NK-92 treated with Interleukin-12 subunit alpha and Interleukin-12 subunit beta, amount 100 ng/mL, for 24 hours (cell line): ENCODE results near the gene RAB3IP.
"Not testable (repeated sequence)": the region's sequence is repeated elsewhere in the genome, so short reads cannot be mapped to it uniquely, and the experiment has no call there.

Experiments
- DNase-seq: peaks from one replicate; lab custom pipeline; 2025; lab: John Stamatoyannopoulos, UW

Gene RAB3IP

DNA sequence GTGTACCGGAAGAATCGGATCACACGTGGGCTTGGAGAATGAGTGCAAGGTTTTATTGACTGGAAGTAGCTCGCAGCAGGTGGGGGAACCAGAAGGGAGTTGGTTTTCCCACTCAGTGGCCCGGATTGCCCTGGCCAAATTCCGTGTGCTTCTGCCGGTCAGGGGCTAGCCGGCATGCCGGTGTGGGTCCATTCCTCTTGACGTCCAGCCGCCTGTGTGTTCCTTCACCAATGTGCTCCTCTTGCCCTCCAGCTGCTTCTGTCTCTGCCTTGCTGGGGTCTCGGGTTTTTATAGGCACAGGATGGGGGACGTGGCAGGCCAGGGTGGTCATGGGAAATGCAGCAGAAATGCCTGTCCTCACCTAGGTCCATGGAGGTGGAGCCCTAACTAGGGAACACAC is 97.4 kb downstream of the RAB3IP start:
- no peak for DNase-seq

DNA sequence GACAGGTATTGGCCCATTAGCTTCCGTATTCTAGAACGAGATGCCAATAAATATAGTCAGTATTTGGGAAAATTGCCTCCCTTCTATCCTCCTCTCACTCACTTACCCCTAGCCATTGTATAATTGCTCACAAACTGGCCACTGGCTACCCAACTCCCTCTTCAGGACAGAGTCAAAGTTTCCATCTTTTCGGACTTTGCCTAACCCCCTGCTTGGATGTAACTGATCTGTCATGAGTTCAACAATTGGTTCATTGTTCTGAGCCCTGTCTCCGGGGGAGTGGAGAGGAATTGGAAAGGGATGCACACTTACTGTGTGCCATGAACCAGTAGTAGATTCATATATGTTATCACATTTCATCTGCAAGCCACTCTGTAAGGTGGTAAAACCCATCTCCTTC is 98.5 kb downstream of the RAB3IP start:
- DNase-seq: no peak

- no peak for DNase-seq
These were observed 99.2 kb downstream of the RAB3IP start for GRCh38 chr12:69837657-69838415.

DNA sequence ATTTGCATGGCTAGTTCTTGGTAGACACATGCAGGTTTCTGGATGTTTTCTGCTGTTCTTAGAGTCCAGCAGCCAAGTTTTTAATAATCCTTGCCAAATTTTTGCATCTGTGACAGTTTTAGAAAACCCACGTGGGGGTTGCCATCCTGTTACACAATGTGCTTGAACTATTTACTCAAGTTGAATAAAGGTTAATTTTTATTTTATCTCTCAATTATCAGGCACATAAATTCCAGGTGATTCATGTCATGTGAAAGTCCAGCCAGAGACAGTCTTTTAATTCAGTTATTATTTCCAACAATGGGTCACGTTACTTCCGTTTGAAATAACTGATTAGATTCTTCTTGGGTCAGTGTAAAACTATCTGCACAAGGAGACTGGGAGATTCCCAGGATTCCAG is 102.1 kb downstream of the RAB3IP start:
- no peak for DNase-seq

DNA sequence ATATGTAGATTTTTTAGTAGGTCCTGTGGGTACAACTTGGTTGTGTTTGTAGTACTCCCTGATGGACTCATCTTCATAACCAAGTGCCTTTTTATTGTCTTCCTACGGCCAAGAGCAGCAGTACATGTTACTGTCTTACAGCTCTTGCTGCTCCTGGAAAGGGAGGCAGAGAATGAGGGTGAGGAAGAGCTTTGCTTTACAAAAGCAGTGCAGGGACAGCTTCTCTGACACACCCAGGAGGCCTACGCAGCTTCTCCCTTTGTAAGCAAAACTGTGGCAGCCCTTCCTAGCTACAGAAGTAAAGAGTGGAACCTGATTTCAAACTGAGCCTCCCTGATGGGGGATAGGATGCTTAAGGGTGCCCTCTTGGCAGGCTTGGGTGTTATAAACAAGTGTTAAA is 104.9 kb downstream of the RAB3IP start:
- no peak for DNase-seq

DNA sequence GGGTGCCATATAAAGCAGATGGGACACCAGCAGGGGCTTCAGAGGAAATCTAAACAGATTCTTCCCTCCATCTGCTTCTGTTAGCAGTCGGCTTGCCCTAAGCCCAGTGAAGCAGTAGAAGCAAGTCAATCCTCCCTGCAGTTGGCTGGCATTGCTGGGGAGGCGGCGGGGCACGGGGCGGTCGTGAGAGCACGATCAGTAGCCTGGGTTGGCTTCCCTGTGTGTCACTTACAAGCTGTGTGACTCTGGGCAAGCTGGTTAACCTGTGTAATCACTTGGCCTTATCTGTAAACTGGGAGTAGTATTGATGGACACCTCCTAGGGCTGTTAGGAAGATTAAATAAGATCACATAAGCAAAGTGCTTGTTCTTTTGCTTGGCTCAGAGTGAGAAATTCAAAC is 105.8 kb downstream of the RAB3IP start:
- no peak for DNase-seq

DNA sequence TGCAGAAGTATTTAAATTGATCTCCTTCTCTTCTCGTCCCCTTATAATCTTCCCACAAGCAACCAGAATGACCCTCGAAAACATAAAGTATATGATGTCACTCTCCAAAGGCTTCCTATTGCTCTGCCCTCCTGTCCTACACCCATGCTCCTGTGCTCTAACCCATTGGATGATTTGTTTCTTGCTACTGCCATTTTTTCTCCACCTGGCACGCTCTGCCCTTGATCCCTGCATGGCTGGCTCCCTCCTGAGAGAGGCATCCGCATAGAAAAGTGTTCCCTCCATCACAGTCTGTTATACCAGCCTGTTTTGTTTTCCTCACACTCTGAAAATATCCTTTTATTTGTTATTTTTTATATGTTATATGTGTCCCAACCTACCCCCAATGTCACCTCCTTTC is 106.2 kb downstream of the RAB3IP start:
- no peak for DNase-seq

DNA sequence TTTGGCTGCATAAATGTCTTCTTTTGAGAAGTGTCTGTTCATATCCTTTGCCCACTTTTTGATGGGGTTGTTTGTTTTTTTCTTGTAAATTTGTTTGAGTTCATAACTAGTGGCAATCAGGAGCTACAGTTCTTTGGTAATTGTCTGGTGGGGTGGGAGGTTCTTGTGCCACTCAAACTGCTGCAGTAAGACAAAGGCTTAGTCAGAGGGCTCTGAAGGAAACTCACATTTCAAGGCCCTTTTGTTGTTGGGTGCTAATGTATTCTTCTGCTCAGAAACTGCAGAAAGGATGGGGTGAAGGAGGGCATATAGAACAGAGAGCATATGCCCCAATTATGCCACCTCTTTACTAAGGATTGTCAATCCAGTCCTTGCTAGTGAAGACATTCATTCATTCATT is 108.3 kb downstream of the RAB3IP start:
- no peak for DNase-seq

DNA sequence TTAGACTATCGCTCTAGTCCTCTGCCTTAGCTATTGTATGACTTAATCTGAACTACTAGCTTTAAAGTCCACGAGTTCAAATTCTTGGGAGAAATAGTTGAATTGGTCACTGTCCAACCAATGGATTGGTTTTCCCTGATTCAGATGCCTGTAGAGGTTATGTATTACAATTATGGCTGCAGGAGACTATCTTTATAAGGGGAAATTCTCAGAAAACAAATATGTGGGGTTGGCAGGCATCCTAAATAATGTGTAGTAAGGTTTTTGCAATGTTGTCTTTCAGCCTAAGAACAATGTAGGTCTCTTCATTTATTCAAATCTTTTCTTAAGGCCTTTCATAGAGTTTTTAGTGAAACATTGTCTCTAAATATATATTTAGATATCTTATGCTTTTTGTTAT is 113.3 kb downstream of the RAB3IP start:
- no peak for DNase-seq

DNA sequence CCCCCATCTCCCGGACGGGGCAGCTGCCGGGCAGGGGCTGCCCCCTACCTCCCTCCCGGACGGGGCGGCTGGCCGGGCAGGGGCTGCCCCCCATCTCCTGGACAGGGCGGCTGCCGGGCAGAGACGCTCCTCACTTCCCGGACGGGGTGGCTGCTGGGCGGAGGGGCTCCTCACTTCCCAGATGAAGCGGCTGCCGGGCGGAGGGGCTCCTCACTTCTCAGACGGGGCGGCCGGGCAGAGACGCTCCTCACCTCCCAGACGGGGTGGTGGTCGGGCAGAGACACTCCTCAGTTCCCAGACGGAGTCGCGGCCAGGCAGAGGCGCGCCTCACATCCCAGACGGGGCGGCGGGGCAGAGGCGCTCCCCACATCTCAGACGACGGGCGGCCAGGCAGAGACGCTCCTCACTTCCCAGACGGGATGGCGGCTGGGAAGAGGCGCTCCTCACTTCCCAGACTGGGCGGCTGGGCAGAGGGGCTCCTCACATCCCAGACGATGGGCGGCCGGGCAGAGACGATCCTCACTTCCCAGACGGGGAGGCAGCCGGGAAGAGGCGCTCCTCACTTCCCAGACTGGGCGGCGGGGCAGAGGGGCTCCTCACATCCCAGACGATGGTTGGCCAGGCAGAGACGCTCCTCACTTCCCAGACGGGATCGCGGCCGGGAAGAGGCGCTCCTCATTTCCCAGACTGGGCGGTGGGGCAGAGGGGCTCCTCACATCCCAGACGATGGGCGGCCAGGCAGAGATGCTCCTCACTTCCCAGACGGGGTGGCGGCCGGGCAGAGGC is 114.7 kb downstream of the RAB3IP start:
- not testable (repeated sequence) for DNase-seq

GRCh38 chr12:69866698-69867097 is 128.0 kb downstream of the RAB3IP start:
- DNase-seq: no peak

- DNase-seq: no peak
These were observed 130.0 kb downstream of the RAB3IP start for GRCh38 chr12:69868695-69869094.

DNA sequence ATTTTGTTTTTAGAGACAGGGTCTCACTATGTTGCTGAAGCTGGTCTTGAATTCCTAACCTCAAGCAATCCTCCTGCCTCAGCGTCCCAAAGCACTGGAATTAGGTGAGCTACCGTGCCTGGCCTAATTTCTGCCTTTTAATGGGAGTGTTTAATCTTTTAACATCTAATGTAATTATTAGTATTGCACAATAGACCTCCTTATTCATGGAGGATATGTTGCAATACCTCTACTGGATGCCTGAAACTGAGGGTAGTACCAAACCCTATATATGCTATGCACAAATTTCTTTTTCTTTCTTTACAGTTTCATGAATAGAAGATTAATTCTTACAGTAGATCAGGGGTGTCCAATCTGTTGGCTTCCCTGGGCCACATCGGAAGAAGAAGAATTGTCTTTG is 134.1 kb downstream of the RAB3IP start:
- no peak for DNase-seq
